Activated T-helper 2 cell treated with anti-CD3 and anti-CD28 coated beads, Interferon-gamma antibody, Interleukin-2, Interleukin-4, amounts not matched to agents 10 μg/mL and 5 μg/mL and 100 μg/mL, durations not matched to agents 14 hours and 24 hours and 36 hours (primary cell): Measurements from ENCODE around the gene INSC. TPM values are rescaled to one million over a fixed set of nuclear protein-coding genes. Genes with fewer than 3 reads are reported as not detected.
"Not testable (repeated sequence)": the region's sequence is repeated elsewhere in the genome, so short reads cannot be mapped to it uniquely, and the experiment has no call there.

Experiments
- DNase-seq: peaks from one replicate; pipeline ENCODE4 v3.0.0; 2021; ENCODE audit warnings: low spot score
- H3K27ac Mint-ChIP-seq: one replicate; pipeline ENCODE4 v1.8.0; 2021; ENCODE audit warnings: mixed read lengths
- H3K27me3 Mint-ChIP-seq: one replicate; pipeline ENCODE4 v1.8.0; 2021; ENCODE audit warnings: low read depth, mixed read lengths
- H3K36me3 Mint-ChIP-seq: one replicate; pipeline ENCODE4 v1.8.0; 2021; ENCODE audit warnings: low read depth, mixed read lengths
- H3K4me1 Mint-ChIP-seq: one replicate; pipeline ENCODE4 v1.8.0; 2021; ENCODE audit warnings: low read depth, mixed read lengths
- H3K4me3 Mint-ChIP-seq: one replicate; pipeline ENCODE4 v1.8.0; 2021; ENCODE audit warnings: low read depth, mild to moderate bottlenecking, moderate library complexity, mixed read lengths
- H3K9me3 Mint-ChIP-seq: one replicate; pipeline ENCODE4 v1.8.0; 2021; ENCODE audit warnings: mixed read lengths
- intact Hi-C: fragments of 100-400 bp; cut with micrococcal nuclease; formaldehyde crosslinking; loops from one replicate; pipeline ENCODE4 v1.15.1; 2023
- total RNA-seq: library from RNA; stranded (reverse); gene quantifications from 2 replicates; pipeline ENCODE4 v1.2.3, GENCODE V29; 2022

INSC gene, protein sequence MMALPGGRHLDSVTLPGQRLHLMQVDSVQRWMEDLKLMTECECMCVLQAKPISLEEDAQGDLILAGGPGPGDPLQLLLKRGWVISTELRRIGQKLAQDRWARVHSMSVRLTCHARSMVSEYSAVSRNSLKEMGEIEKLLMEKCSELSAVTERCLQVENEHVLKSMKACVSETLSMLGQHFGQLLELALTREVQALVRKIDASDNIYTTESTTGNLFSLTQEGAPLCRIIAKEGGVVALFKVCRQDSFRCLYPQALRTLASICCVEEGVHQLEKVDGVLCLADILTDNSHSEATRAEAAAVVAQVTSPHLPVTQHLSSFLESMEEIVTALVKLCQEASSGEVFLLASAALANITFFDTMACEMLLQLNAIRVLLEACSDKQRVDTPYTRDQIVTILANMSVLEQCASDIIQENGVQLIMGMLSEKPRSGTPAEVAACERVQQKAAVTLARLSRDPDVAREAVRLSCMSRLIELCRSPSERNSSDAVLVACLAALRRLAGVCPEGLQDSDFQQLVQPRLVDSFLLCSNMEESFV
- 0.34 TPM in 1 of 2 replicates, not detected in the other for total RNA-seq

DNA sequence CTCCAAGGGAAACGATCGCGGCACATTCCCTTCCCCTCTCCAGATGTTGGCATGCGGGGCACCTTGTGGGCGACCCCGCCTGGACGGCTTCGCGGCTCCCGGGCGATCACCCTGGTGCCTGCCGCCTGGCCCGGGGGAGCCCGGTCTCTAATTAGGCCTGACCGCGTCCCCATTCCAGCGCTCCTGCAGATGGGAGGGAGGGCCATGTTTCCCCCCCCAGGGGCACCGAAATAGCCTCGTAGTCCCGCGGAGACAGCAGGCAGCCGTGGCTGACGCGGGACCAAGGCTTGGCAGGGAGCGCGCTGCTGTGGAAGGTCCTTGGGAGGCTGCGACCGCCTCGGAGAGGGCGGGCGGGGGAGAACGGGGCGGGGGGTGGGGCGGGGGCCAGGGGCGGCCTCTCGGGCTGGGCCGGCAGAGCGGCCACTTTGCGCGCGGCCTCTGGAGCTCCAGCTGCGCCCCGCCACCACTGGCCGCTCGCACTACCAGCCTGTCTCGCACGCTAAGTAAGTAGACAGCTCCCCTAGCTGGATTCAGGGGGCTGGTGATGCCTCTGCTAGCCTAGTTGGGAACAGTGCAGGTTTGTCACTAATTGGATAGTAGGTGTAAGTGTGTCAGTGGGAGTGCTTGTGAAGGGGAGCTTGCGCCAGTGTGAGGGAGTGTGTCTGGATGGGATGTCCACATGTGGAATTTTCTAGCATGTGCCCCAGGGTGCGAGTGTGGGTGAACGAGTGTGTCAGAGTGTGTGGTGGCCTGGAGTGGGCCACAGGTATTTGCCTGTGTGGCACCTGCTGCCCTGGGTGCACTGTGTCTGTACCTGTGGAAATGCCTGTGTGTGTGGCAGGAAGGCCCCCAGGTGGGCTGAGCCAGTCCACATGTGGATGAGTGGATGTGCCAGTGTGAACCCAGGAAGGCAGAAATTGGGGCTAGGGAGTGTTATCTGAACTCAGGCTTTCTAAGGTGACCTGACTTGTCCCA lies at the start of gene INSC:
Gene INSC (plus strand): TSS at position 423 of the 975 bp plus-strand sequence. CDS start 34,252 bp downstream, outside the sequence.
- no peak within 1 kb of the TSS for H3K4me3 Mint-ChIP-seq
- no peaks in the 10 kb centered on the region for H3K36me3 Mint-ChIP-seq
- DNase-seq, result no peak
- no peaks in the 10 kb centered on the region for H3K9me3 Mint-ChIP-seq
- intact Hi-C loops, result no loop called here
- no peak within 1 kb of the TSS for H3K27ac Mint-ChIP-seq
- H3K4me1 Mint-ChIP-seq, result peaks cover 10% of the 10 kb centered on the region
- peaks cover 26% of the 10 kb centered on the region for H3K27me3 Mint-ChIP-seq

DNA sequence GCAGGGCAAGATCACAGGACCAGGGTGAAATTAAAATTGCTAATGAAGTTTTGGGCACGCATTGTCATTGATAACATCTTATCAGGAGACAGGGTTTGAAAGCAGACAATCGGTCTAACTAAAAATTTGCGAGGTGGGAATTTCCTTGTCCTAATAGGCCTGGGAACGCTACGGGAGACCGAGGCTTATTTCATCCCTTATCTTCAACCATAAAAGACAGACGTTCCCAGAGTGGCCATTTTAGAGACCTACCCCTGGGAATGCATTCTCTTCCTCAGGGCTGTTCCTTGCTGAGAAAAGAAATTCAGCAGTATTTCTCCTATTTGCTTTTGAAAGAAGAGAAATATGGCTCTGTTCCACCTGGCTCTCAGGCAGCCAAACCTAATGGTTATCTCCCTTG lies 45.0 kb upstream of the INSC start:
- Mint-ChIP-seq H3K27me3 (peaks cover 27% of the 10 kb centered on the region), H3K4me1 (peaks cover 13% of the 10 kb centered on the region)
- not testable (repeated sequence) for DNase-seq, H3K27ac Mint-ChIP-seq, H3K36me3 Mint-ChIP-seq, H3K9me3 Mint-ChIP-seq, H3K4me3 Mint-ChIP-seq
- intact Hi-C loops, result loop anchor here (10.0 kb wide), 1 partner anchor 545 kb away; the partner anchor contains the start of gene PSMA1

DNA sequence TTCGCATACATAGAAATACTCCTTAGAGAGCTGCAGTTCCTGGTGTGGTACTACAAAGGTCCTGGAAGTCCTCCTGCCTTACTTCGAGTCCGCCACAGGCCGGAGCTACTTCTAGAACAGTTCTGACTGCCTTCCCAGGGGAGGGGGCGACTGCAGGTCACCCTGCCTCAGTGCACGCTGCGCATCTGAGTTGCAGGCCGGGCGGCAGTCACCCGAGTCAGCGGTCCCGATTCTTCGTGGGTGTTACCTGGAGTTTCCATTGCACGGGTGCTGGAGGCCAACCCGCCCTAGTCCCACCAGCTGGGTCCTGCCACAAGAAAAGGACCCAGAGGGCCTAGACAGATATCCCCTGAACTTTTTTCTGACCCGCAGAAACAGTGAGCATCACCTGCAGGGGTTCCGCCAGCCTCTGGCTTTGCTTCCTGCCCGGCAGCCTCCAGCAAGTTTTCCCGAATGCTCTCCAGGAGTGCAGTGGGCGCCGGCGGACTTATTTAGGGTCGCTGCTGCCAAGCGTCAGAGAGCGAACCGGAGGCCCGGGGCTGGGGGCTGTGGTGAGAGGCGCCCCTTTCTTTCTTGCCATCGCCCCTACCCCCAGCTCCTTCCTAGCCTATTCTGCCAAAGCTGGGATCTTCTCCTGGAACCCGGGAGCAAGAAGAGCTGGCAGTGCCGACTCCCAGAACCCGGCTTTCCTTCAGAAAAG lies 43.0 kb upstream of the INSC start:
- Mint-ChIP-seq H3K4me3 (no peak overlapping the region), H3K27ac (no peak overlapping the region), H3K9me3 (no peaks in the 10 kb centered on the region), H3K4me1 (peaks cover 13% of the 10 kb centered on the region), H3K27me3 (peaks cover 24% of the 10 kb centered on the region), H3K36me3 (no peaks in the 10 kb centered on the region)
- intact Hi-C loops, result loop anchor here (10.0 kb wide), 1 partner anchor 547 kb away; the partner anchor contains the start of gene PSMA1
- no peak for DNase-seq

DNA sequence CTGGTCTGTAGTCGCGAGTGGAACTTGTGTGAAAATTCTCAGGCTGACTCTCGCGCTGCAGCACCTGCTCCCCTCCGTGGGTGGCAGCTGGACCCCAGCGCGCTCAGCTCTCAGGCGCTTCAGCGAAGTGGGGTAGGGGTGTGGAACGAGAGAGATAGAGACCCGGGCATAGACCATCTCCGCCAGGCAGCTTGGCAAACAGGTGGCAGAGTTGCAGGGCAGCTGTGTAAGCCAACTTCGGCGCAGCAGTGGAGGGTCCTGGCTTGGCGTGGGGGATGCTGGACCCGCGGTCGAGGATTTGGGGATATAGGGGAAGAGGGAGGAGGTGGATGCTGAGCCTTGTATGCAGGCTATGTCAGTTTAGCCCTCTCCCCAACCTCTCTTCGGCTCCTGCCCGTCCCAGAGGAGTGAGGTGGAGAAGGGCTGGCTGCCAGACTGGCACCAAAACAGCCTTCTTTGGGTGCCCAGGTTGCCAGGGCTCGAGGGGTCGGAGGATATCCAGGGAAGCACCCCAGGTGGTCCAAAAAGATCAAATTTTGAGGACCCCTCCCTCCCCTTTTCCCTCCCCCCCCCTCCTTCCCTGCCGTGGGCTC lies 42.1 kb upstream of the INSC start:
- Mint-ChIP-seq H3K9me3 (no peaks in the 10 kb centered on the region), H3K4me3 (no peak overlapping the region), H3K36me3 (no peaks in the 10 kb centered on the region), H3K4me1 (peaks cover 13% of the 10 kb centered on the region), H3K27me3 (peaks cover 29% of the 10 kb centered on the region), H3K27ac (no peak overlapping the region)
- intact Hi-C loops, result loop anchor here (10.0 kb wide), 1 partner anchor 548 kb away; the partner anchor contains the start of gene PSMA1
- no peak for DNase-seq

DNA sequence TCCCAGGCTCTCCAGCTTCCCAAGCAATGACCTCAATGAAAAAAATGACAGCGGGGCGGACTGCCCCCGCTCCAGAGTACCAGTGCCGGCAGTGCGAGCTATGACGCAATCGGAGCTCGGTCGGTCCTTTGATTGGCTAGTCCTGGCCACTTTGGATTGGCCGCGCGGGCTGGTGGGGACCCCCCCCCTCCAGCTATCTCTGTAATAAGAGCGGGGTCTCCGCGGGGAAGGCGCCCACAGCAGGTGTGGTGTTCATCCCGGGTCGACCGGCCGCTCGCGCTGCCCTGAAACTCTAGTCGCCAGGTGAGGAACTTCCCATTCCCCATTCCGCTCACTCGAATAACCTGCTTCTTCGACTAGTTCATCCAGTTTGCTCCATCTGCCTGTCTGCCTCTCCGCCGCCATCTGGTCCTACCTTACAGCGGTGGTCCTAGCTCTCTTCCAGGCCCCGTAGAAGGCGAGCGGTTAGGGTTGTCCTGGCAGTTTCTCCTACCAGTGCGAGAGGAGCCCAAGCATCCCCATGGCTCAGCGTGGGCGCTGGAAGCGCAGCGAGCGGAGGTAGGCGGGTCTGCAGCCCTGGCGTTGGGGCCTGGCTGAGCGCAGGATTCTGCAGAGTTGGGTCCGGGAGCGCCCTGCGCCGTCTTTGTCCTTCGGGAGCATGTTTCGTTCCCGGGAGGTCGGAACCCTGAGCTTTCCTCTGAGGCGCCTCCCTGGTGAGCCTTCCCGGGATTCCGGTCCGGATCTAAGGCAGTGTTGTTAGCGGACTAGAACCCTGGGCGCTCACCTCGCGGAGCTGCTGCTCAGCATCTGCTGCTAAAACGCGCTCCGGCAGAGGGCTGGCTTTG lies 41.1 kb upstream of the INSC start, which contains the start of gene CALCB:
Gene CALCB (plus strand): TSS at position 233 of the 845 bp plus-strand sequence. CDS start 1,126 bp downstream, outside the sequence.
- no peak for DNase-seq
- Mint-ChIP-seq H3K27me3 (peaks cover 31% of the 10 kb centered on the region), H3K4me1 (peaks cover 13% of the 10 kb centered on the region), H3K27ac (peak within 1 kb of the TSS; percentile 29), H3K4me3 (peak within 1 kb of the TSS; percentile 78), H3K9me3 (no peaks in the 10 kb centered on the region), H3K36me3 (no peaks in the 10 kb centered on the region)
- intact Hi-C loops, result loop anchor here (1.0 to 10.0 kb wide), 2 partner anchors 99 to 549 kb away; partner anchors contain the start of gene PSMA1

DNA sequence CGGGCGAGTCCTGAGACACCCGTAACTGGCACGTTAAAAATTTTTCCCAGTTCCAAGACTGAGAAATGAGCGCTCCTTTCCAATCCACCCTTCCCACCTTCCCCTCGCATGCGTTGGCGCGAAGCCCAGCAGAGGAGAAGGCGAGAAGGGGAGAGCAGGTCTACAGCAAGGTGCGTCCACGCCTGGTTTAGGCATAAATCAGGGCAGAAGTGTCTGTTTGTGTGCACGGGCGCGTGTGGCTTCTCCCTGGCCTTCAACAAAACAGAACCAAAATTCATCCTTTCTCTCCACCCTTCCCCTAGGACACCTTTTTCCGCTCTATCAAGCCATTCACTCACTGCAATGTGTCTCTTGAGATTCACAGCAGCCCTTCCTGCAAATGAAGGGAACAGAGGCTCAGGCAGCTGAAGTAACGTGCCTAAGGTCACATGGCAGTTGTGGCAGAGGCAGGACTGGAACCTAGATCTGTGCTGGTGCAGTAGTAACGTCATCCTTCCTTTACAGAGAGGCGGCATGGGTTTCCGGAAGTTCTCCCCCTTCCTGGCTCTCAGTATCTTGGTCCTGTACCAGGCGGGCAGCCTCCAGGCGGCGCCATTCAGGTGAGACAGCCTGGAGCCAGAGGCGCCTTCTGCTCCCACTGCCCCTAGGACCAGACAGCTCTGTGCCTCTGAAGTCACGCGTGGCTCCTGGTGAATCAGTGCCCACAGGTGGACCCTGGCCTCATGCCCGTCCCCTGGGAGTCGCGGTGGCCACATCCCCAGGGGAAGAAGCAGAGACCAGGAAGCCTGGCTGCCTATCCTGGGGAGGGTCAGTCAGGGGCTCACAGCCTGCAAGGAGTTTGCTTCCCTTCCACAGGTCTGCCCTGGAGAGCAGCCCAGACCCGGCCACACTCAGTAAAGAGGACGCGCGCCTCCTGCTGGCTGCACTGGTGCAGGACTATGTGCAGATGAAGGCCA lies 40.2 kb upstream of the INSC start:
- peaks cover 34% of the 10 kb centered on the region for H3K27me3 Mint-ChIP-seq
- H3K27ac Mint-ChIP-seq, result peak overlapping the region; percentile 29
- peak overlapping the region; percentile 78 for H3K4me3 Mint-ChIP-seq
- no peaks in the 10 kb centered on the region for H3K36me3 Mint-ChIP-seq
- H3K4me1 Mint-ChIP-seq, result peaks cover 13% of the 10 kb centered on the region
- H3K9me3 Mint-ChIP-seq, result no peaks in the 10 kb centered on the region
- DNase-seq, result peak; percentile 78
- intact Hi-C loops, result loop anchor here (1.0 to 10.0 kb wide), 5 partner anchors 35 to 550 kb away; partner anchors contain the start of gene PSMA1

DNA sequence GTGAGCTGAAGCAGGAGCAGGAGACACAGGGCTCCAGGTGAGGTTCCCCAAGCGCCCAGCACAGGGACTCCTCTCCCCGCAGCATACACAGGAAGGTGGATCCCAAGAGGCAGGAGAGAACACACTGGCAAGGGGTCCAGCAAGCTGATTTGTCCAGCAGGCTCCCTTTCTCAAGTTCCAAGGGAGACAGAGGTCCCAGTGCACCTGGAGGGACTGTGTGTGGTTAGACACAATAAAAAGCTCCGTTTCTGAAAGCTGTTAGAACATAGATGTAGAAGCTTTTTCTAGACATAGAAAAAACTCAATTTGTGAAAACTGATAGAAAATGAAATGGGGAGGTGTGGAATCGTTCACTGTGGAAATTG lies 39.6 kb upstream of the INSC start:
- Mint-ChIP-seq H3K27ac (no peak overlapping the region), H3K4me1 (peaks cover 13% of the 10 kb centered on the region), H3K36me3 (no peaks in the 10 kb centered on the region), H3K4me3 (no peak overlapping the region), H3K9me3 (no peaks in the 10 kb centered on the region), H3K27me3 (peaks cover 36% of the 10 kb centered on the region)
- DNase-seq, result no peak
- intact Hi-C loops, result loop anchor here (1.0 to 10.0 kb wide), 4 partner anchors 36 to 550 kb away; partner anchors contain the start of gene PSMA1

DNA sequence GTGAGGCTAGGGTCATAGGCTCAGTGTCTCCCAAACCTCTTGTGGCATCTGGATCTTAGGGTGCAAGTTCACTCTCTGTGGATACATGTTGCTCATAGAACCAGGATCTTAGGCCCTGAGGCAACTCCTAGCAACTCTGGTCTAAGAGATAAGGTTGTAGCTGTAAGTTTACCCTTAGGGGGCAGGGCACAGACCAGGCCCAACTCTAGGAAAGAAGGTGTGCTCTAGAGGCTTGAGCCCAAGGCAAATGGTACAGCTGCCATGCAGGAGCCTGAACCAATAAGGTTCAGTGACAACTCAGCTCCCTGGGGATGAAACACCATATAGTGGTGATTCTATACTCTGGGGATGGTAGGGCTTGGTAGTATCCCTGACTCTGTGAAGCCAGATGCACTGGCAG lies 23.5 kb upstream of the INSC start:
- Mint-ChIP-seq H3K9me3 (no peaks in the 10 kb centered on the region), H3K27me3 (peaks cover 25% of the 10 kb centered on the region), H3K36me3 (no peaks in the 10 kb centered on the region), H3K4me3 (no peak overlapping the region), H3K4me1 (peaks cover 2% of the 10 kb centered on the region), H3K27ac (no peak overlapping the region)
- intact Hi-C loops, result no loop called here
- no peak for DNase-seq

DNA sequence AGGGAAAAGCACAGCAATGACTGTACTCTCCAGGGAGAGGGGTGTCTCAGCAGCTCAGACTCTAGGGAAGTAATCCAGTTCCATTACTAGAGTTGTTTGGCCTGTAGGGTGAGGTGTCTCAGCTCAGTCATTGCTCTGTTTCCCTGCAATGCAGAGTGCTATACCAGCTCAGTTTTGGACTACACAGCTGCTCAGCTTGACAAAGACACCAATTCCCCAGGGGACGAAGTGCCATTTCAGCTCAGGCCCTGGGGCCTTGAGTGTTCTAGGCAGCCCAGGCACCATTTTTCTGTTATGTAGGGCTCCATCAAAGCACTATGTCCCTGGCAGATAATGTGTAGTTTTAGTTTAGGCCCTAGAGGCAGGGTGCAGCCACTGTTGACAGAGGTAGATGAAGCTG lies 23.1 kb upstream of the INSC start:
- no peaks in the 10 kb centered on the region for H3K36me3 Mint-ChIP-seq
- H3K4me3 Mint-ChIP-seq, result no peak overlapping the region
- H3K9me3 Mint-ChIP-seq, result no peaks in the 10 kb centered on the region
- peaks cover 2% of the 10 kb centered on the region for H3K4me1 Mint-ChIP-seq
- peaks cover 22% of the 10 kb centered on the region for H3K27me3 Mint-ChIP-seq
- no peak overlapping the region for H3K27ac Mint-ChIP-seq
- intact Hi-C loops, result no loop called here
- DNase-seq, result no peak

DNA sequence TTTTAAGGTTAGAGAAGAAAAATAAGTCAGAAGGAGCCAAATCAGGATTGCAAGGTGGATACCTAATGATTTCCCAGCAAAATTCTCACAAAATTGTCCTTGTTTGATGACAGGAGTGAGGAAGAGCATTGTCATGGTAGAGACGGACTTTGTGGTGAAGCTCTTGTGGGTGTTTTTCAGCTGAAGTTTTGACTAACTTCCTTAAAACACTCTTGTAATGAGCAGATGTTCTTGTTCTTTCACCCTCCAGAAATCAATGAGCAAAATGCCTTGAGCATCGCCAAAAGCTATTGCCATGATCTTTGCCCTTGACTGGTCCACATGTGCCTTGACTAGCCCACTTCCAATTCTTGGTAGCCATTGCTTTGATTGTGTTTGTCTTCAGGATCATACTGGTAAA lies 21.3 kb upstream of the INSC start:
- Mint-ChIP-seq H3K27me3 (peaks cover 12% of the 10 kb centered on the region), H3K4me1 (peaks cover 2% of the 10 kb centered on the region), H3K4me3 (no peak overlapping the region), H3K27ac (no peak overlapping the region), H3K9me3 (no peaks in the 10 kb centered on the region), H3K36me3 (no peaks in the 10 kb centered on the region)
- DNase-seq, result no peak
- intact Hi-C loops, result no loop called here
